ENCODE results near the gene TASP1. TPM values are rescaled to one million over a fixed set of nuclear protein-coding genes. Genes with fewer than 3 reads are reported as not detected.
"Not testable (repeated sequence)": the region's sequence is repeated elsewhere in the genome, so short reads cannot be mapped to it uniquely, and the experiment has no call there.

Gene TASP1
- total RNA-seq, 1 donor from 2014 or later = 9.0 TPM

DNA sequence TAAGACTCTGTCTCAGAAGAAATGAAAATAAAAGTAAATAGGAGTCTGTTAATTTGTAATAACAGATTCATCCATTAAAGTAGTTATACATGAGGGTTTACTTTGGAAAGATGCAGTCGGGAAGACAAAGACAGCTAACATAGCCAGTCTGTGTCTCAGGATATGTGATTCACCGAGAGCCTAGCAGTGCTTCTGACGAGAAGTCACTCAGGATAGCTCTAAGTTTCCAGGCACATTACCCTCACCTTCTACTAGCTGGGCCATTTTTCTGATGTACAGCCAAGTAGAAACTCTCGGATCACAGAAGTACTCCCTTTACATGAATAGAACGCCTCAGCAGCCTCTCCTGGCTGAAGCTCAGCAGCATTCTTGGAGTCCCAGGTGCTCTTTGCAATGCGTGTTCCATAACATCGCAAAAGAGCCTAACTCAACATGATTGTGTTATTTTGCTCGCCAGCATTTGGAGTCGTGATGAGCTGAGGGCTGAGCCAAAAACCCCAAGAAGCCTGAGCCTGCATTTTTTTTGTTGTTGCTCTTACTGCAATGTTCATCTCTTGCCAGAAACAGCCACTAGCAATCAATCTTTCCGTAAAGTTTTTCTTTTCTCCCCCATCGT lies 22.4 kb upstream of the TASP1 start:
- Mint-ChIP-seq H3K9me3 (ENCODE audit: unreplicated experiment) (no peaks in the 10 kb centered on the region), H3K27me3 (ENCODE audit: unreplicated experiment) (peaks cover 30% of the 10 kb centered on the region), H3K27ac (ENCODE audit: unreplicated experiment) (no peak overlapping the region), H3K36me3 (ENCODE audit: unreplicated experiment) (no peaks in the 10 kb centered on the region), H3K4me3 (ENCODE audit: unreplicated experiment) (no peak overlapping the region), H3K4me1 (ENCODE audit: unreplicated experiment) (no peaks in the 10 kb centered on the region)
- DNase-seq (ENCODE audit: extremely low spot score, unreplicated experiment) = no peak
- TF ChIP-seq, protein P1, sequence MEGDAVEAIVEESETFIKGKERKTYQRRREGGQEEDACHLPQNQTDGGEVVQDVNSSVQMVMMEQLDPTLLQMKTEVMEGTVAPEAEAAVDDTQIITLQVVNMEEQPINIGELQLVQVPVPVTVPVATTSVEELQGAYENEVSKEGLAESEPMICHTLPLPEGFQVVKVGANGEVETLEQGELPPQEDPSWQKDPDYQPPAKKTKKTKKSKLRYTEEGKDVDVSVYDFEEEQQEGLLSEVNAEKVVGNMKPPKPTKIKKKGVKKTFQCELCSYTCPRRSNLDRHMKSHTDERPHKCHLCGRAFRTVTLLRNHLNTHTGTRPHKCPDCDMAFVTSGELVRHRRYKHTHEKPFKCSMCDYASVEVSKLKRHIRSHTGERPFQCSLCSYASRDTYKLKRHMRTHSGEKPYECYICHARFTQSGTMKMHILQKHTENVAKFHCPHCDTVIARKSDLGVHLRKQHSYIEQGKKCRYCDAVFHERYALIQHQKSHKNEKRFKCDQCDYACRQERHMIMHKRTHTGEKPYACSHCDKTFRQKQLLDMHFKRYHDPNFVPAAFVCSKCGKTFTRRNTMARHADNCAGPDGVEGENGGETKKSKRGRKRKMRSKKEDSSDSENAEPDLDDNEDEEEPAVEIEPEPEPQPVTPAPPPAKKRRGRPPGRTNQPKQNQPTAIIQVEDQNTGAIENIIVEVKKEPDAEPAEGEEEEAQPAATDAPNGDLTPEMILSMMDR (IDR thresholded peaks at IDR 0.05) = no peak

DNA sequence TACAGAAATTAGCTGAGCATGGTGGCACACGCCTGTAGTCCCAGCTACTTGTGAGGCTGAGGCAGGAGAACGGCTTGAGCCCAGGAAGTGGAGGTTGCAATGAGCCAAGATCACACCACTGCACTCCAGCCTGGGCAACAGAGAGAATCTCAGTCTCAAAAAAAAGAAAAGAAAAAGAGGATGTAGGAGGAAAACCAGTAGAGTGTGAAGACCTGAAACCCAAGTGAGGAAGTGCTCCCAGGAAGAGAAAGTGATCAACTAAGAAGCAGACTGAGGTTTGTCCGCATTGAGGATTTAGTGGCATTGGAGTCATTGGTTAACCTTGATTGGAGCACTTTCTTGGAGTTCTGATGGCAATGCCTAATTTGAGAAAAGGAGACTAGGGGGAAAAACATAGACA lies 20.6 kb upstream of the TASP1 start:
- H3K4me1 Mint-ChIP-seq (ENCODE audit: unreplicated experiment) = no peaks in the 10 kb centered on the region
- no peak overlapping the region for H3K27ac Mint-ChIP-seq (ENCODE audit: unreplicated experiment)
- TF ChIP-seq, protein P1 (IDR thresholded peaks at IDR 0.05) = no peak
- peaks cover 25% of the 10 kb centered on the region for H3K27me3 Mint-ChIP-seq (ENCODE audit: unreplicated experiment)
- H3K36me3 Mint-ChIP-seq (ENCODE audit: unreplicated experiment) = no peaks in the 10 kb centered on the region
- no peaks in the 10 kb centered on the region for H3K9me3 Mint-ChIP-seq (ENCODE audit: unreplicated experiment)
- DNase-seq (ENCODE audit: extremely low spot score, unreplicated experiment) = no peak
- no peak overlapping the region for H3K4me3 Mint-ChIP-seq (ENCODE audit: unreplicated experiment)

DNA sequence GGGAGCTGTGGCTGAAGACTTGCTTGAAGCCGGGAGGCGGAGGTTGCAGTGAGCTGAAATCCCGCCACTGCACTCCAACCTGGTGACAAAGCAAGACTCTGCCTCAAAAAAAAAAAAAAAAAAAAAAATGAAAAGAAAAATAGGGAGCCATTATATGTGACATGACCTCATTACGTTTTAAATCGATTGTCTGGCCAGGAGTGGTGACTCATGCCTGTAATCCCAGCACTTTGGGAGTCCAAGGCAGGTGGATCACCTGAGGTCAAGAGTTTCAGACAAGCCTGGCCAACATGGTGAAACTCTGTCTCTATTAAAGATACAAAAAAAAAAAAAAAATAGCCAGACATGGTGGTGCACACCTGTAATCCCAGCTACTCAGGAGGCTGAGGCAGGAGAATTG lies 19.3 kb upstream of the TASP1 start:
- H3K4me3 Mint-ChIP-seq (ENCODE audit: unreplicated experiment); DNase-seq (ENCODE audit: extremely low spot score, unreplicated experiment): not testable (repeated sequence)
- H3K27me3 Mint-ChIP-seq (ENCODE audit: unreplicated experiment) = peaks cover 25% of the 10 kb centered on the region

DNA sequence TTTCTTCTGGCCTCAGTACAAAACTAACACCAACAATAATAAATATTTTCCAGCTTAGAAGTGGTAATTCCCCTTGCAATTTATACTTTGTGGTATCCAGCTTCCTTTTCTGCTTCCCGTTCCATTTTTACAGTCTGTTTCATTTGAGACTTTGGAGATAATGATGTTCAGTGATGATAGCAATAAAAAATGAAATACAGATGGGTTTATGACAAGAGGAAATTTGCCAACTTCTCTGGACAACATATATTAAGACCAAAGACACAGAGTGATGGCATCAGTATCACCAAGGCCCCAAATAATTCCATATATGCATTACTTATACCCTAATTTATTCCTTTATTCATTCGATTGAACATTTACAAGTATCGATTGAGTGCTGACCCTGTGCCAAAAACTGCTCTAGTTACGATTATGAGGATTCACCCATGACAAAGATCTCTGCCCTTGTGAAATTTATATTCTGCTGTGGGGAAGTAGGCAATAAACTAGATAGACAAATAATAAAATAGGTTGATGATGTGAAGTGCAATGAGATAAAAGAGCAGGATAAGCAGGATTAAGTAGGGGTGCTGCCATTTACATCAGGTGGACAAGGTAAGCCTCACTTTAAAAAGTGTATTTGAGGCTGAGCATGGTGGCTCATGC lies 18.1 kb upstream of the TASP1 start:
- Mint-ChIP-seq H3K4me1 (ENCODE audit: unreplicated experiment) (no peaks in the 10 kb centered on the region), H3K4me3 (ENCODE audit: unreplicated experiment) (no peak overlapping the region), H3K36me3 (ENCODE audit: unreplicated experiment) (no peaks in the 10 kb centered on the region), H3K27ac (ENCODE audit: unreplicated experiment) (no peak overlapping the region), H3K27me3 (ENCODE audit: unreplicated experiment) (peaks cover 16% of the 10 kb centered on the region), H3K9me3 (ENCODE audit: unreplicated experiment) (no peaks in the 10 kb centered on the region)
- TF ChIP-seq, protein P1 (IDR thresholded peaks at IDR 0.05) = no peak
- no peak for DNase-seq (ENCODE audit: extremely low spot score, unreplicated experiment)

More for the DNA sequence above, 19.3 kb upstream of the TASP1 start:
- not testable (repeated sequence) for H3K36me3 Mint-ChIP-seq (ENCODE audit: unreplicated experiment); H3K27ac Mint-ChIP-seq (ENCODE audit: unreplicated experiment); H3K9me3 Mint-ChIP-seq (ENCODE audit: unreplicated experiment); H3K4me1 Mint-ChIP-seq (ENCODE audit: unreplicated experiment)

DNA sequence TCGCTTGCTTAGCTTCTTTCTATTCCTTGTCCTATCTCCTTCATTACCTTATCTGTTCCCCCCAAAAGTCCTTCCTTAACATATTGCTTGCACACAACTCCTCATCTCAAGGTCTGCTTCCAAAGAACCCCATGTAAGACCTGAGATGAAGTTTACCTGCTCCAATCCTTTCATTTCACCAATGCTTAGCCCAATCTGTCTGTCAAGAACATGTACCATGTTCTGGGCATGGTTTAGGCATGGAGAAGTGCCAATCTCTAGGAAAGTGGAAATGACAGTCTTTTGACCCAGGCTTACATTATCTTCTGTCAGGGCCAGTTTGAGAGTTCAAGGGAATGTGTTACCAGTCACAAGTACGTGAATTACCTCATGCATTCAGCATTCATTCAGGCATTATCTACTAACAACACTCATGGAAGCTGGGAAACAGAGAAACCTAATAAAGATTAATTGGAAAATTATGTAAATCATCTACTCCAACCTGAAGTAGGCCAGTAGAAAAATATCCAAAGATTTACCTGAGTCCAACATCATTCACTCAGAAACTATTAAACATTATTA lies 15.8 kb upstream of the TASP1 start:
- Mint-ChIP-seq H3K27me3 (ENCODE audit: unreplicated experiment) (peaks cover 13% of the 10 kb centered on the region), H3K4me3 (ENCODE audit: unreplicated experiment) (no peak overlapping the region), H3K4me1 (ENCODE audit: unreplicated experiment) (peaks cover 7% of the 10 kb centered on the region), H3K27ac (ENCODE audit: unreplicated experiment) (no peak overlapping the region), H3K36me3 (ENCODE audit: unreplicated experiment) (peaks cover 2% of the 10 kb centered on the region), H3K9me3 (ENCODE audit: unreplicated experiment) (no peaks in the 10 kb centered on the region)
- no peak for DNase-seq (ENCODE audit: extremely low spot score, unreplicated experiment)
- TF ChIP-seq, protein P1 (IDR thresholded peaks at IDR 0.05) = no peak
